HEK293 (cell line): ENCODE results near the gene TK1.

Source experiments
- CTCF ChIA-PET: fragments of 350-600 bp; formaldehyde crosslinking; extraction: SDS; loops from one replicate; lab custom pipeline; 2021; ENCODE audit warnings: antibody characterized with exemption; lab: Yijun Ruan, JAX
- POLR2A ChIA-PET: fragments of 300-600 bp; formaldehyde crosslinking; extraction: SDS; loops from one replicate; lab custom pipeline; 2020; ENCODE audit warnings: antibody characterized with exemption, inconsistent platforms; lab: Yijun Ruan, JAX
- H3K27ac ChIP-seq: fragments of 200-500 bp; sonication (Bioruptor generic); 2 replicates; pipeline ENCODE4 v1.5.1; 2014; ENCODE audit warnings: low read depth, low read length, control low read depth, inconsistent platforms; ENCODE audit errors: extremely low read depth
- H3K36me3 ChIP-seq, 2 experiments: fragments of 200-500 bp in 1 of 2; sonication (Bioruptor generic) in 1 of 2; 1 replicate in 1 of 2; 2 replicates in 1 of 2; pipeline ENCODE4 v1.5.1; 2014 to 2017; ENCODE audit warnings: inconsistent platforms in 2 of 2, low read length in 2 of 2; ENCODE audit not compliant: control insufficient read depth in 2 of 2, insufficient read depth in 1 of 2
- H3K4me1 ChIP-seq: fragments of 200-500 bp; sonication (Bioruptor generic); 2 replicates; pipeline ENCODE4 v1.5.1; 2014; ENCODE audit warnings: mild to moderate bottlenecking, low read length, inconsistent platforms; ENCODE audit not compliant: control insufficient read depth, insufficient read depth
- H3K4me3 ChIP-seq: 2 replicates; pipeline ENCODE4 v1.5.1; 2011; ENCODE audit warnings: low read depth, mild to moderate bottlenecking, control low read depth, low read length, moderate library complexity
- H3K9me3 ChIP-seq: fragments of 200-500 bp; sonication (Bioruptor generic); 2 replicates; pipeline ENCODE4 v1.5.1; 2014; ENCODE audit warnings: low read depth, low read length, inconsistent platforms; ENCODE audit not compliant: control insufficient read depth, insufficient read depth
- CTCF ChIP-seq: fragments of 450-650 bp; formaldehyde crosslinking; IDR thresholded peaks from 2 replicates; pipeline ENCODE4 v1.5.1; 2016; ENCODE audit warnings: missing biosample characterization, missing genetic modification characterization
- HOXC10 ChIP-seq: sonication (generic); formaldehyde crosslinking; IDR thresholded peaks from 2 replicates; pipeline ENCODE4 v1.8.1; 2023; ENCODE audit warnings: mild to moderate bottlenecking, missing genetic modification reagents
- KLF9 ChIP-seq: fragments of 450-650 bp; formaldehyde crosslinking; IDR thresholded peaks from 2 replicates; pipeline ENCODE4 v1.5.1; 2016; ENCODE audit warnings: missing biosample characterization, missing genetic modification characterization, low read depth
- MEIS1 ChIP-seq: sonication (generic); formaldehyde crosslinking; IDR thresholded peaks from 2 replicates; pipeline ENCODE4 v1.8.1; 2022; ENCODE audit warnings: missing genetic modification reagents, mild to moderate bottlenecking, borderline replicate concordance
- REST ChIP-seq: fragments of 450-650 bp; formaldehyde crosslinking; IDR thresholded peaks from 2 replicates; pipeline ENCODE4 v1.5.1; 2016; ENCODE audit warnings: missing biosample characterization, missing genetic modification characterization
- SP7 ChIP-seq: fragments of 450-650 bp; formaldehyde crosslinking; IDR thresholded peaks from 2 replicates; pipeline ENCODE4 v1.5.1; 2016; ENCODE audit warnings: missing biosample characterization, missing genetic modification characterization
- YY2 ChIP-seq: fragments of 450-650 bp; formaldehyde crosslinking; IDR thresholded peaks from 2 replicates; pipeline ENCODE4 v1.5.1; 2016; ENCODE audit warnings: missing biosample characterization, missing genetic modification characterization
- ZFHX2 ChIP-seq: fragments of 450-650 bp; formaldehyde crosslinking; conservative IDR thresholded peaks from 2 replicates; pipeline ENCODE4 v1.5.1; 2016; ENCODE audit warnings: missing biosample characterization, missing genetic modification characterization
- ZNF114 ChIP-seq: fragments of 450-650 bp; formaldehyde crosslinking; IDR thresholded peaks from 2 replicates; pipeline ENCODE4 v1.5.0; 2017; ENCODE audit warnings: missing biosample characterization, missing genetic modification characterization
- ZNF26 ChIP-seq: fragments of 450-650 bp; formaldehyde crosslinking; IDR thresholded peaks from 2 replicates; pipeline ENCODE4 v1.5.1; 2016; ENCODE audit warnings: missing biosample characterization, missing genetic modification characterization
- ZNF274 ChIP-seq, 2 experiments: fragments of 200-500 bp in 1 of 2; fragments of 450-650 bp in 1 of 2; sonication (Bioruptor generic) in 1 of 2; formaldehyde crosslinking in 1 of 2; IDR thresholded peaks; 2 replicates each; pipeline versions ENCODE4 v1.5.1 to v1.6.1; 2014 to 2016; ENCODE audit warnings: borderline replicate concordance in 1 of 2, inconsistent platforms in 1 of 2, low read length in 1 of 2, missing biosample characterization in 1 of 2, missing genetic modification characterization in 1 of 2
- ZNF341 ChIP-seq: fragments of 450-650 bp; formaldehyde crosslinking; IDR thresholded peaks from 2 replicates; pipeline ENCODE4; 2016; ENCODE audit warnings: low read depth, missing biosample characterization, missing genetic modification characterization
- ZNF37A ChIP-seq: fragments of 450-650 bp; IDR thresholded peaks from 2 replicates; pipeline ENCODE4 v1.5.1; 2018; ENCODE audit warnings: missing biosample characterization, missing genetic modification characterization
- ZNF510 ChIP-seq: fragments of 450-650 bp; formaldehyde crosslinking; IDR thresholded peaks from 2 replicates; pipeline ENCODE4 v1.5.1; 2018; ENCODE audit warnings: mild to moderate bottlenecking, missing genetic modification characterization, missing biosample characterization; ENCODE audit not compliant: insufficient replicate concordance
- ZNF514 ChIP-seq: fragments of 450-650 bp; formaldehyde crosslinking; IDR thresholded peaks from 2 replicates; pipeline ENCODE4 v1.5.1; 2016; ENCODE audit warnings: missing biosample characterization, missing genetic modification characterization
- ZNF658 ChIP-seq: fragments of 450-650 bp; formaldehyde crosslinking; IDR thresholded peaks from 2 replicates; pipeline ENCODE4; 2016; ENCODE audit warnings: missing biosample characterization, missing genetic modification characterization
- ZNF747 ChIP-seq: fragments of 450-650 bp; formaldehyde crosslinking; IDR thresholded peaks from 2 replicates; pipeline ENCODE4 v1.5.1; 2016; ENCODE audit warnings: missing biosample characterization, missing genetic modification characterization
- TF ChIP-seq, protein P1 (sequence below): fragments of 450-650 bp; formaldehyde crosslinking; IDR thresholded peaks from 2 replicates; pipeline ENCODE4 v1.5.1; 2016; ENCODE audit warnings: missing biosample characterization, missing genetic modification characterization
- TF ChIP-seq, protein P2 (sequence below): fragments of 450-650 bp; formaldehyde crosslinking; IDR thresholded peaks from 2 replicates; pipeline ENCODE4 v1.5.1; 2017; ENCODE audit warnings: missing biosample characterization, missing genetic modification characterization

The TK1 gene

GRCh38 chr17:78179372-78179771 lies 7.5 kb downstream of the TK1 start:
- peaks cover 37 to 85% of the 10 kb centered on the region in 2 experiments for H3K36me3 ChIP-seq
- CTCF ChIA-PET: interaction anchor here (0.5 to 0.9 kb wide), 2 partner anchors 10 to 294 kb away, joined by 3 read pairs; no protein-coding TSS in a partner anchor
- no peak for TF ChIP-seq HOXC10
- no peak for TF ChIP-seq SP7
- no peak for TF ChIP-seq ZFHX2 (tag by site-specific recombination)
- TF ChIP-seq ZNF274 (IDR thresholded peaks at IDR 0.05; ENCODE audit: low read length): no peak
- no peak for TF ChIP-seq ZNF274 (tag by site-specific recombination; IDR thresholded peaks at IDR 0.05; ENCODE audit: borderline replicate concordance)
- no peak for TF ChIP-seq ZNF747 (tag by site-specific recombination)
- TF ChIP-seq ZNF37A (tag by site-specific recombination): no peak
- TF ChIP-seq MEIS1: no peak
- TF ChIP-seq, protein P1, sequence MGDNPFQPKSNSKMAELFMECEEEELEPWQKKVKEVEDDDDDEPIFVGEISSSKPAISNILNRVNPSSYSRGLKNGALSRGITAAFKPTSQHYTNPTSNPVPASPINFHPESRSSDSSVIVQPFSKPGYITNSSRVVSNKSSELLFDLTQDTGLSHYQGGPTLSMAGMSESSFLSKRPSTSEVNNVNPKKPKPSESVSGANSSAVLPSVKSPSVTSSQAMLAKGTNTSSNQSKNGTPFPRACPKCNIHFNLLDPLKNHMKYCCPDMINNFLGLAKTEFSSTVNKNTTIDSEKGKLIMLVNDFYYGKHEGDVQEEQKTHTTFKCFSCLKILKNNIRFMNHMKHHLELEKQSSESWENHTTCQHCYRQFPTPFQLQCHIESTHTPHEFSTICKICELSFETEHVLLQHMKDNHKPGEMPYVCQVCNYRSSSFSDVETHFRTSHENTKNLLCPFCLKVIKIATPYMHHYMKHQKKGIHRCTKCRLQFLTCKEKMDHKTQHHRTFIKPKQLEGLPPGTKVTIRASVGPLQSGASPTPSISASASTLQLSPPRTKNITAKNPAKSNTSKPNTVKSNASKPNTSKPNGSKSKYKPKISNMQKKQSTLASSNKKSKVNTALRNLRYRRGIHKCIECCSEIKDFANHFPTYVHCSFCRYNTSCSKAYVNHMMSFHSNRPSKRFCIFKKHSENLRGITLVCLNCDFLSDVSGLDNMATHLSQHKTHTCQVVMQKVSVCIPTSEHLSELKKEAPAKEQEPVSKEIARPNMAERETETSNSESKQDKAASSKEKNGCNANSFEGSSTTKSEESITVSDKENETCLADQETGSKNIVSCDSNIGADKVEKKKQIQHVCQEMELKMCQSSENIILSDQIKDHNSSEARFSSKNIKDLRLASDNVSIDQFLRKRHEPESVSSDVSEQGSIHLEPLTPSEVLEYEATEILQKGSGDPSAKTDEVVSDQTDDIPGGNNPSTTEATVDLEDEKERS (tag by site-specific recombination): no peak
- TF ChIP-seq ZNF26: no peak
- TF ChIP-seq ZNF658: no peak
- no peak for TF ChIP-seq YY2 (tag by site-specific recombination)
- TF ChIP-seq REST (tag by site-specific recombination): no peak
- TF ChIP-seq, protein P2, sequence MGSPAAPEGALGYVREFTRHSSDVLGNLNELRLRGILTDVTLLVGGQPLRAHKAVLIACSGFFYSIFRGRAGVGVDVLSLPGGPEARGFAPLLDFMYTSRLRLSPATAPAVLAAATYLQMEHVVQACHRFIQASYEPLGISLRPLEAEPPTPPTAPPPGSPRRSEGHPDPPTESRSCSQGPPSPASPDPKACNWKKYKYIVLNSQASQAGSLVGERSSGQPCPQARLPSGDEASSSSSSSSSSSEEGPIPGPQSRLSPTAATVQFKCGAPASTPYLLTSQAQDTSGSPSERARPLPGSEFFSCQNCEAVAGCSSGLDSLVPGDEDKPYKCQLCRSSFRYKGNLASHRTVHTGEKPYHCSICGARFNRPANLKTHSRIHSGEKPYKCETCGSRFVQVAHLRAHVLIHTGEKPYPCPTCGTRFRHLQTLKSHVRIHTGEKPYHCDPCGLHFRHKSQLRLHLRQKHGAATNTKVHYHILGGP (tag by site-specific recombination): no peak
- no peak for TF ChIP-seq ZNF341
- TF ChIP-seq ZNF514 (tag by site-specific recombination): no peak
- TF ChIP-seq KLF9 (tag by site-specific recombination): no peak
- TF ChIP-seq CTCF (tag by site-specific recombination): no peak
- no peak for TF ChIP-seq ZNF510 (tag by site-specific recombination)
- TF ChIP-seq ZNF114 (tag by site-specific recombination): no peak
- no peak overlapping the region for H3K27ac ChIP-seq
- no peaks in the 10 kb centered on the region for H3K9me3 ChIP-seq
- POLR2A ChIA-PET: interaction anchor here (1.0 kb wide), 1 partner anchor 72 kb away, joined by 3 read pairs; no protein-coding TSS in a partner anchor
- H3K4me1 ChIP-seq: no peaks in the 10 kb centered on the region
- no peak overlapping the region for H3K4me3 ChIP-seq
